HepG2 (cell line): ENCODE results near the gene SCARB2. TPM values are rescaled to one million over a fixed set of nuclear protein-coding genes. Genes with fewer than 3 reads are reported as not detected.

Source experiments
- ATAC-seq: fragments of 200-7000 bp; cut with Tn5 transposase; 3 replicates; pipeline ENCODE4 v1.9.1; 2020; ENCODE audit warnings: mild to moderate bottlenecking, moderate library complexity
- BruUV-seq: library from RNA; stranded (reverse); fragments of 400-500 nt; replicated peaks from 2 replicates; lab custom pipeline; 2021; lab: Mats Ljungman, UMichigan
- CTCF ChIA-PET: fragments of 300-600 bp; formaldehyde crosslinking; extraction: SDS; loops from one replicate; lab custom pipeline; 2021; ENCODE audit warnings: low total read pairs, inconsistent platforms, low intra/inter-chr PET ratio; lab: Yijun Ruan, JAX
- POLR2A ChIA-PET: fragments of 350-600 bp; sonication (Branson Sonifier 250); formaldehyde crosslinking; loops from one replicate; lab custom pipeline; 2020; ENCODE audit warnings: antibody characterized with exemption, inconsistent platforms; lab: Yijun Ruan, JAX
- DNase-seq: peaks from one replicate; pipeline ENCODE4 v3.0.0-alpha.2; 2015; ENCODE audit warnings: low spot score
- FAIRE-seq: peaks from 3 replicates; lab custom pipeline; 2011; peaks lifted over from hg19 to GRCh38; lab: Jason Lieb, UNC
- H2AFZ ChIP-seq: one replicate; pipeline ENCODE4 v1.6.1; 2011; ENCODE audit warnings: low read length, inconsistent platforms
- H3K27ac ChIP-seq: fragments of 300-600 bp; 3 replicates; pipeline ENCODE4 v1.8.0; 2011; ENCODE audit warnings: mixed run types, mild to moderate bottlenecking, mixed read lengths, low read length, inconsistent platforms; ENCODE audit not compliant: insufficient read depth; ENCODE audit errors: extremely low read length
- H3K27me3 ChIP-seq, 2 experiments: fragments of 200-600 bp in 1 of 2; 2 replicates in 1 of 2; 3 replicates in 1 of 2; pipeline versions ENCODE4 v1.6.0 to v1.8.0; 2011; ENCODE audit warnings: low read length in 2 of 2, mild to moderate bottlenecking in 2 of 2, moderate library complexity in 2 of 2, inconsistent platforms in 1 of 2; ENCODE audit not compliant: insufficient read depth in 2 of 2, control insufficient read depth in 1 of 2
- H3K36me3 ChIP-seq, 2 experiments: fragments of 200-600 bp in 1 of 2; replicated peaks in 1 of 2; 2 replicates in 1 of 2; 3 replicates in 1 of 2; pipeline versions ENCODE4 v1.5.1 to v1.8.0; 2011; ENCODE audit warnings: low read length in 2 of 2, inconsistent platforms in 1 of 2; ENCODE audit not compliant: insufficient read depth in 2 of 2, control insufficient read depth in 1 of 2
- H3K4me1 ChIP-seq: 2 replicates; pipeline ENCODE4 v1.5.1; 2012; ENCODE audit warnings: low read length, inconsistent platforms; ENCODE audit not compliant: insufficient read depth
- H3K4me2 ChIP-seq: 2 replicates; pipeline ENCODE4 v1.6.0; 2011; ENCODE audit warnings: low read depth, low read length, inconsistent platforms
- H3K4me3 ChIP-seq, 3 experiments: fragments of 200-600 bp in 1 of 3; sonication (generic), shearing (Covaris generic) in 1 of 3; replicated peaks in 1 of 3; 2 replicates each; pipeline ENCODE4 v1.5.1; 2011 to 2016; ENCODE audit warnings: low read length in 3 of 3, inconsistent platforms in 2 of 3, low read depth in 2 of 3, mild to moderate bottlenecking in 2 of 3, control low read depth in 1 of 3, mixed read lengths in 1 of 3; ENCODE audit not compliant: insufficient read depth in 1 of 3
- H3K79me2 ChIP-seq: one replicate; pipeline ENCODE4 v1.6.1; 2011; ENCODE audit warnings: low read length, inconsistent platforms; ENCODE audit not compliant: insufficient read depth
- H3K9ac ChIP-seq: 2 replicates; pipeline ENCODE4 v1.6.0; 2011; ENCODE audit warnings: mild to moderate bottlenecking, low read depth, low read length, inconsistent platforms; ENCODE audit not compliant: insufficient read depth
- H3K9me3 ChIP-seq: 2 replicates; pipeline ENCODE4 v1.5.1; 2012; ENCODE audit warnings: mild to moderate bottlenecking, low read length
- H4K20me1 ChIP-seq: 2 replicates; pipeline ENCODE4 v1.6.0; 2011; ENCODE audit warnings: inconsistent platforms, mild to moderate bottlenecking, low read length, moderate library complexity; ENCODE audit not compliant: insufficient read depth
- ATAD3A ChIP-seq: sonication (generic); formaldehyde crosslinking; IDR thresholded peaks from 2 replicates; pipeline ENCODE4 v1.4.0; 2020; ENCODE audit warnings: missing genetic modification reagents
- HMG20B ChIP-seq: conservative IDR thresholded peaks from 2 replicates; pipeline ENCODE4 v1.6.1; 2016; ENCODE audit warnings: missing genetic modification reagents, missing compliant biosample characterization
- HOXA9 ChIP-seq: sonication (generic); formaldehyde crosslinking; IDR thresholded peaks from 2 replicates; pipeline ENCODE4 v1.8.1; 2022; ENCODE audit warnings: missing genetic modification reagents, mild to moderate bottlenecking, moderate library complexity, borderline replicate concordance
- PHF5A ChIP-seq: IDR thresholded peaks from one replicate; pipeline ENCODE4 v1.6.1; 2018; ENCODE audit warnings: low read depth, missing genetic modification reagents; ENCODE audit not compliant: unreplicated experiment
- SP1 ChIP-seq, 2 experiments: fragments of 450-650 bp in 1 of 2; sonication (generic) in 1 of 2; formaldehyde crosslinking in 1 of 2; IDR thresholded peaks; 2 replicates each; pipeline versions ENCODE4 v1.4.0 to v1.6.1; 2016 to 2020; ENCODE audit warnings: missing genetic modification reagents in 1 of 2
- TCF7L2 ChIP-seq: IDR thresholded peaks from 2 replicates; pipeline ENCODE4 v1.6.1; 2011; ENCODE audit warnings: mild to moderate bottlenecking, low read depth, low read length, moderate library complexity
- ZMAT5 ChIP-seq: sonication (generic); formaldehyde crosslinking; IDR thresholded peaks from 2 replicates; pipeline ENCODE4 v1.5.0; 2020; ENCODE audit warnings: mild to moderate bottlenecking, low read depth, missing genetic modification reagents, borderline replicate concordance
- ZNF335 ChIP-seq: sonication (generic); formaldehyde crosslinking; IDR thresholded peaks from 2 replicates; pipeline ENCODE4 v1.4.0; 2020; ENCODE audit warnings: missing genetic modification reagents
- ZNF367 ChIP-seq: sonication (generic); formaldehyde crosslinking; IDR thresholded peaks from 2 replicates; pipeline ENCODE4 v1.4.0; 2020; ENCODE audit warnings: missing genetic modification reagents, borderline replicate concordance
- ZNF510 ChIP-seq: sonication (generic); formaldehyde crosslinking; IDR thresholded peaks from 2 replicates; pipeline ENCODE4 v1.4.0; 2020; ENCODE audit warnings: low read depth, mild to moderate bottlenecking, missing genetic modification reagents
- ZNF703 ChIP-seq: sonication (generic); formaldehyde crosslinking; IDR thresholded peaks from 2 replicates; pipeline ENCODE4 v1.5.1; 2020; ENCODE audit warnings: missing genetic modification reagents, mild to moderate bottlenecking, moderate library complexity, borderline replicate concordance
- ZNF782 ChIP-seq: sonication (generic); formaldehyde crosslinking; IDR thresholded peaks from 2 replicates; pipeline ENCODE4 v1.4.0; 2020; ENCODE audit warnings: missing genetic modification reagents, mild to moderate bottlenecking, borderline replicate concordance
- WGBS: methylation state at CpG from one replicate; pipeline ENCODE4 v1.1.6; 2017; ENCODE audit warnings: low lambda C conversion rate; 5-methylcytosine and 5-hydroxymethylcytosine counted together
- in situ Hi-C: cut with HindIII; loops from 2 replicates; pipeline ENCODE4 v1.10.0; 2017; ENCODE audit warnings: low pct_unique_long_range_greater_than_20kb; ENCODE audit not compliant: extremely low pct_ligation_motif_present
- intact Hi-C: fragments of 100-400 bp; cut with micrococcal nuclease; formaldehyde crosslinking; loops from one replicate; pipeline ENCODE4 v1.10.0; 2022; ENCODE audit not compliant: unreplicated experiment
- polyA plus RNA-seq, 8 experiments: library from polyadenylated mRNA; depleted of rRNA in 3 of 8; stranded (reverse) in 7 of 8; unstranded in 1 of 8; fragments of >200 nt; fragmentation: Illumina TruSeq in 4 of 8; extraction: Trizol in 4 of 8; gene quantifications; 2 replicates each; pipeline versions ENCODE4 v1.2.1 to v1.2.3, GENCODE V29; 2011 to 2016; ENCODE audit warnings: low read depth in 4 of 8, missing spikeins in 1 of 8, mixed read lengths in 1 of 8; ENCODE audit not compliant: insufficient read depth in 1 of 8
- total RNA-seq, 5 experiments: library from RNA; depleted of rRNA; stranded (reverse); fragments of >200 nt; fragmentation: Illumina TruSeq; extraction: Trizol; gene quantifications; 2 replicates each; pipeline ENCODE4 v1.2.3, GENCODE V29; 2016; ENCODE audit warnings: low read depth in 1 of 5
- TF ChIP-seq, protein P1 (sequence below): sonication (generic); formaldehyde crosslinking; IDR thresholded peaks from 2 replicates; pipeline ENCODE4 v1.4.0; 2020; ENCODE audit warnings: missing genetic modification reagents, low read depth, mild to moderate bottlenecking, borderline replicate concordance
- TF ChIP-seq, protein P2 (sequence below): sonication (generic); formaldehyde crosslinking; IDR thresholded peaks from 2 replicates; pipeline ENCODE4 v1.4.0; 2020; ENCODE audit warnings: missing genetic modification reagents, borderline replicate concordance

The SCARB2 gene
- total and polyA plus RNA-seq, 2 of the 13 experiments (the other 11 are each of a cell fraction or from before 2014, with no cell fraction given), result 40.6 to 43.4 TPM

DNA sequence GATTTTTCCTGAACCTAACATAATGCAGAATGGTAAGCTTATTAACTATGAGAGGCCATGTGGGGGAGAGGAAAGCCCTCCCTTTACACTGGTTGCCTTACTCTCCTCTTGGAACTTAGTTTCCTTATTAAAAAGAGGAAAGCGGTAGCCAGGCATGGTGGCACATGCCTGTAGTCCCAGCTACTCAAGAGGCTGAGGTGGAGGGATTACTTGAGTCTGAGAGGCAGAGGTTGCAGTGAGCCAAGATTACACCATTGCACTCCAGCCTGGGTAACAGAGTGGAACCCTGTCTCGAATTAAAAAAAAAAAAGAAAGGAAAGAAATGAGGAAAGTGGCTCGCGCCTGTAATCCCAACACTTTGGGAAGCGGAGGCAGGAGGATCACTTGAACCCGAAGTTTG lies 39.9 kb upstream of the SCARB2 start:
- intact Hi-C loops (loop anchor here (2.0 kb wide), 1 partner anchor 47 kb away; no protein-coding TSS in a partner anchor), in situ Hi-C loops (loop anchor here (10.0 kb wide), 1 partner anchor 121 kb away; no protein-coding TSS in a partner anchor)
- no peak for ATAC-seq
- Histone ChIP-seq H3K4me1 (peaks cover 30% of the 10 kb centered on the region), H3K9me3 (no peaks in the 10 kb centered on the region), H3K4me3 (no peak overlapping the region), H3K36me3 (no peaks in the 10 kb centered on the region), H3K79me2 (no peaks in the 10 kb centered on the region), H4K20me1 (no peaks in the 10 kb centered on the region), H2AFZ (no peak overlapping the region), H3K4me2 (no peak overlapping the region), H3K27me3 (no peaks in the 10 kb centered on the region; a peak in 1 of 5 replicates), H3K27ac (no peak overlapping the region), H3K9ac (no peak overlapping the region)
- no peak for DNase-seq
- FAIRE-seq, result no peak
- ChIA-PET CTCF (interaction anchor here (3.0 kb wide), 1 partner anchor 124 kb away, joined by 28 read pairs; no protein-coding TSS in a partner anchor), POLR2A (no interaction called here)
- TF ChIP-seq ZNF703 (CRISPR knock-in tag) (no peak), ZNF782 (CRISPR knock-in tag) (no peak), PHF5A (CRISPR knock-in tag) (no peak), ZMAT5 (no peak), SP1 (IDR thresholded peaks at IDR 0.05) (no peak), SP1 (CRISPR knock-in tag; IDR thresholded peaks at IDR 0.05) (no peak), ZNF367 (CRISPR knock-in tag) (no peak), ZNF510 (CRISPR knock-in tag) (no peak), ATAD3A (CRISPR knock-in tag) (no peak), ZNF335 (CRISPR knock-in tag) (no peak), HOXA9 (CRISPR knock-in tag) (no peak), TCF7L2 (no peak), HMG20B (CRISPR knock-in tag) (no peak)
- TF ChIP-seq, protein P1, sequence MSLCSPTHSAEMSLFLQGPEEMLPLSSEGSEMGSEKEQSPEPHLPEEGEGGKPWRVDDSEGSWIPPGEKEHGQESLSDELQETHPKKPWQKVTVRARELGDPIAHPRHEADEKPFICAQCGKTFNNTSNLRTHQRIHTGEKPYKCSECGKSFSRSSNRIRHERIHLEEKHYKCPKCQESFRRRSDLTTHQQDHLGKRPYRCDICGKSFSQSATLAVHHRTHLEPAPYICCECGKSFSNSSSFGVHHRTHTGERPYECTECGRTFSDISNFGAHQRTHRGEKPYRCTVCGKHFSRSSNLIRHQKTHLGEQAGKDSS (CRISPR knock-in tag), result no peak
- TF ChIP-seq, protein P2, sequence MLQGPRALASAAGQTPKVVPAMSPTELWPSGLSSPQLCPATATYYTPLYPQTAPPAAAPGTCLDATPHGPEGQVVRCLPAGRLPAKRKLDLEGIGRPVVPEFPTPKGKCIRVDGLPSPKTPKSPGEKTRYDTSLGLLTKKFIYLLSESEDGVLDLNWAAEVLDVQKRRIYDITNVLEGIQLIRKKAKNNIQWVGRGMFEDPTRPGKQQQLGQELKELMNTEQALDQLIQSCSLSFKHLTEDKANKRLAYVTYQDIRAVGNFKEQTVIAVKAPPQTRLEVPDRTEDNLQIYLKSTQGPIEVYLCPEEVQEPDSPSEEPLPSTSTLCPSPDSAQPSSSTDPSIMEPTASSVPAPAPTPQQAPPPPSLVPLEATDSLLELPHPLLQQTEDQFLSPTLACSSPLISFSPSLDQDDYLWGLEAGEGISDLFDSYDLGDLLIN (CRISPR knock-in tag), result no peak
- no TSS peak for BruUV-seq
- WGBS, result 49% methylated on average over 6 of the region's 6 CpGs
